ENCODE results near the gene CHAF1A.

The CHAF1A gene

DNA sequence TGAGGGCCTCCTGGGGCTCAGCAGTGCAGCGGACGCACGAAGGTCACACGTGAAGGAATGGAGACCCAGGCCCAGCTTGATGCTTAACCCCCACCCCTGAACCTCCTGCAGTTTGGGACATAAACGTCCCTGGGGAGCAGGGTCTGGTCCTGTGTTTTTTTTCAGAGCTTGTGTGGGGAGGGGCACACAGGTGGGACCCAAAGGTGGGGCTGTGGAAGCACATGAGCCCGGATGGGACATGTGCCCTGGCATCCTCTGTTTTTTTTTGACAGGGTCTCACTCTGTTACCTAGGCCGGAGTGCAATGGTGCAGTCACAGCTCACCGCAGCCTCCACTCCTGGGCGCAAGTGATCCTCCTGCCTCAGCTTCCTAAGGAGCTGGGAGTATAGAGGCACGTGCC, 34.7 kb downstream of the CHAF1A start:
- TF ChIP-seq, protein P1, sequence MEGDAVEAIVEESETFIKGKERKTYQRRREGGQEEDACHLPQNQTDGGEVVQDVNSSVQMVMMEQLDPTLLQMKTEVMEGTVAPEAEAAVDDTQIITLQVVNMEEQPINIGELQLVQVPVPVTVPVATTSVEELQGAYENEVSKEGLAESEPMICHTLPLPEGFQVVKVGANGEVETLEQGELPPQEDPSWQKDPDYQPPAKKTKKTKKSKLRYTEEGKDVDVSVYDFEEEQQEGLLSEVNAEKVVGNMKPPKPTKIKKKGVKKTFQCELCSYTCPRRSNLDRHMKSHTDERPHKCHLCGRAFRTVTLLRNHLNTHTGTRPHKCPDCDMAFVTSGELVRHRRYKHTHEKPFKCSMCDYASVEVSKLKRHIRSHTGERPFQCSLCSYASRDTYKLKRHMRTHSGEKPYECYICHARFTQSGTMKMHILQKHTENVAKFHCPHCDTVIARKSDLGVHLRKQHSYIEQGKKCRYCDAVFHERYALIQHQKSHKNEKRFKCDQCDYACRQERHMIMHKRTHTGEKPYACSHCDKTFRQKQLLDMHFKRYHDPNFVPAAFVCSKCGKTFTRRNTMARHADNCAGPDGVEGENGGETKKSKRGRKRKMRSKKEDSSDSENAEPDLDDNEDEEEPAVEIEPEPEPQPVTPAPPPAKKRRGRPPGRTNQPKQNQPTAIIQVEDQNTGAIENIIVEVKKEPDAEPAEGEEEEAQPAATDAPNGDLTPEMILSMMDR (IDR thresholded peaks at IDR 0.05; ENCODE audit: extremely low read depth, missing control alignments), result no peak
- DNase-seq (ENCODE audit: low spot score), result no peak

DNA sequence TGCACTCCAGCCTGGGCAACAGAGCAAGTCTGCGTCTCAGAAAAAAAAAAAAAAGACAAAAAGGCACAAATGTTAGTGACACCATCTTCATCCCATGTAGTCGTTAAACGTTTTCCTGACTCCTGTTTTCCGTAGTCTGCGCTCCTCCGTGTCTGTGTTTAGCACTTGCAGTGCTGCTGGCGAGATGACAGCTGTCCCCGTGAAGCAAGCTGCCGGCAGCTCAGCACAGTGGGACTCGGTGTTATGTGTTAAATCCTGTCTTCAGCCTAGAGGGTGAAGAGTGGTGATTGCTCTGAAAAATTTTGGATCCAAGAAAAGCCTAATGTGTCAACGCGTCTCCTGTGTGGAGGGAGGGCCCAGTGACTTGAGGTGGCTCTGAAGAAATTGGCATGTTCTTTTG, 36.8 kb downstream of the CHAF1A start:
- DNase-seq (ENCODE audit: low spot score), result no peak

DNA sequence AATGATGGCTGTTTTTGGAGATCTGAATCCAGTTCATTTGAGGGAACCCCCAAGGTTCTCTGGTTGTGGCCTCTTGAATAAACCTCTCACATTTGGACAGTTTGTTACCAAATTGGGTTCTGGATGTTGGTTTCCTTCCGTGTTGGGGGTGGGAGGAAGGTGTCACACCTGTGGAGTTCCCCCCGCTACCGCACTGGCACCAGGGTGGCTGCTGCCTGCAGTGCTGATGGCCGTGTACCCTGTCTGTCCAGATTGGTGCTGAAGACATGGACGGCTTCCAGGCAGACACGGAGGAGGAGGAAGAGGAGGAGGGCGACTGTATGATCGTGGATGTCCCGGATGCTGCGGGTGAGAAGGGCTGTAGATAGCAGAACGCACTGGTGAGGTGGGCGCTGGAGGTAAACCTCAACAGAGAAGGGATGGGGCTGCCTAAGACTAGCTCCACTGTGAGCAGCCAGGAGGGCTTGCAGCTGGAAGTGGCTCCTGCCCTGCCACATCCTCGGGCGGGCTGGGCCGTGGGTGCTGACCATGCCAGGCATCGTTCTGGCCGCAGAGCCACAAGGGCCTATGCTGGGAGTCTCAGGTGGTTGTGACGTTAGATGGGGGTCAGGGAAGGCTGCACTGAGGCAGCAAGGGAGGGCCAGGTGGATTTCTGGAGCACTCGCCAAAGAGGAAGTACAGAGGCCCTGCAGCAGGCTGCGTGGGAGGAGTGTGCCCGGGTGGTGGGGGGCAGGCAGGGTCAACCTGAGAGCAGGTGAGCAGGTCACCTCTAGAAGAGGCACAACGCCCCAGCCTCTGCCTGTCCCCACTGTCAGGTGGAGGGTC, 39.8 kb downstream of the CHAF1A start:
- DNase-seq (ENCODE audit: low spot score), result no peak
- TF ChIP-seq, protein P1 (IDR thresholded peaks at IDR 0.05; ENCODE audit: extremely low read depth, missing control alignments), result no peak

More for the DNA sequence above, 36.8 kb downstream of the CHAF1A start:
- TF ChIP-seq, protein P1 (IDR thresholded peaks at IDR 0.05; ENCODE audit: extremely low read depth, missing control alignments), result no peak

DNA sequence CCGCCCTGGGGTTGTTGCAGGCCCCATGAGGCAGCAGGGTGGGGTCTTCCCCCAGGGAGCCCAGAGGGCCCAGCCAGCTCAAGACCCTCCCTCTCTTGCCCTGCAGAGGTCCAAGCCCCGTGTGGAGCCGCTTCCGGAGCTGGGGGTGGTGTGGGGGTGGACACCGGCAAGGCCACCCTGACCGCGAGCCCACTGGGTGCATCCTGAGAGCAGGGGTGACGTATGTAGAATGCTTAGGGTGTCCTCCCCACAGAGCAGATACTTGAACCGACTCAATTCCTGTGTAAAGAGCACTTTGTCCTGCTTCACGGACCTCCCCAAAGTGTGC, 40.3 kb downstream of the CHAF1A start:
- no peak for DNase-seq (ENCODE audit: low spot score)
- TF ChIP-seq, protein P1 (IDR thresholded peaks at IDR 0.05; ENCODE audit: extremely low read depth, missing control alignments), result no peak

DNA sequence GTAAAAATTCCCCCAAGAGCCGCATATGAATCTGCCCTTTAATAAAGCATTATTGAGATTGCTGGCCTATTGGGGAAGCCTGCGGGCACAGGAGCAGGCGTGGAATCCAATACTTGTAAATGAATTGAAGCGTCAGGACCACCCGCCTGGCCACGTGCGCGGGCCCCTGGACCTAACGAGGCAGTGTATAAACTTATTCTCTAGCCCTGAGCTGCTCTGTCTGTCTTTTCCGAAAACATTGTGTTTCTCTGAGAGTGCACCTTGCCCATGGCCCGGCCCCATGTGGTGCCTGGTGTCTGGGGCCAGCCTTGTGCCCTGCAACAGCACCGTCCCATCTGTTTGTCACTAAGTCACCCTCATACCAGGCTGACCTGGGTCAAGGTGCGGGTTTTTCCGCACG, 40.7 kb downstream of the CHAF1A start:
- TF ChIP-seq, protein P1 (IDR thresholded peaks at IDR 0.05; ENCODE audit: extremely low read depth, missing control alignments), result no peak
- DNase-seq (ENCODE audit: low spot score), result no peak

DNA sequence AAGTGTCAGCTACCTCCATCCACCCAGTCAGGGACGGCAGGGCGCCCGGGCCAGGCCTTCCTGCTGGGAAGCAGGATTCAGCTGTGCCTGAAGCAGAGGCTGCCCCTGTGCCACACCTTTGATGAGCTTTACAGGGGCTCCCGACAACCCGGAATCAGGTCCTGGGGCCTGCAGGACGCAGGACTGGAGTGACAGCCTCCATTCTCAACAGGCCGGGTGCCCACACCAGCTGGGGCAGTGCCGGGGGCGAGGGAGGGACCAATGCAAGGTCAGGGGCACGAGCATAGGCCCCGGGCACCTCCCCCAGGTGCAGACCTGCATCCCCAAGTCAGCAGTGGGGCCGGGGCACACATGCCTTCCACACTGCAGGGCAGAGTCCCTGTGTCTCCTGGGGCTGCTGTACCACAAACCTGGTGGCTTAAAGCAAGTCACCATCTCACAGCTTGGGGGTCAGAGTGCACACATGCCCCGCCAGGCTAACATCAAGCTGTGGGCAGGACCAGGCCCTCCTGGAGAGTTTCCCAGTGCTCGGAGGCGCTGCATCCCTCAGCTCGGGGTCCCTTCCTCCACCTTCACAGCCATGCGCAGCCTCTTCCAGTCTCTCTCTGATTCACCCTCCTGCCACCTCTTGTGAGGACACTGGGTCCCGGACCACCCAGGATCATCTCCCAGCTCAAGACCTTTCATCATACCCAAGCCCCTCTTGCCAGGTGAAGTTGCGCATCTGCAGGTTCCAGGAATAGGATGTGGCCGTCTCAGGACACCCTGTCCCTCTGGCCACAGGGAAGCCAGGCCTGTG, 41.7 kb downstream of the CHAF1A start:
- no peak for DNase-seq (ENCODE audit: low spot score)
- TF ChIP-seq, protein P1 (IDR thresholded peaks at IDR 0.05; ENCODE audit: extremely low read depth, missing control alignments), result no peak
